MM.1S (cell line): Measurements from ENCODE around the gene RNF152.

Source experiments
- EZH2 ChIP-seq: fragments of 300-600 bp; sonication (generic); optimal IDR thresholded peaks from 2 replicates; pipeline ENCODE3; 2017; ENCODE audit warnings: low read depth, mild to moderate bottlenecking, antibody characterized with exemption, low read length, mixed read lengths
- EZH2phosphoT487 ChIP-seq: fragments of 300-600 bp; sonication (generic); IDR thresholded peaks from 2 replicates; pipeline ENCODE4 v1.6.1; 2018; ENCODE audit warnings: antibody characterized with exemption, low read length
- TF ChIP-seq, protein P1 (sequence below): fragments of 300-600 bp; sonication (generic); IDR thresholded peaks from 2 replicates; pipeline ENCODE4 v1.5.1; 2016; ENCODE audit warnings: antibody characterized with exemption, low read length, mixed read lengths

DNA sequence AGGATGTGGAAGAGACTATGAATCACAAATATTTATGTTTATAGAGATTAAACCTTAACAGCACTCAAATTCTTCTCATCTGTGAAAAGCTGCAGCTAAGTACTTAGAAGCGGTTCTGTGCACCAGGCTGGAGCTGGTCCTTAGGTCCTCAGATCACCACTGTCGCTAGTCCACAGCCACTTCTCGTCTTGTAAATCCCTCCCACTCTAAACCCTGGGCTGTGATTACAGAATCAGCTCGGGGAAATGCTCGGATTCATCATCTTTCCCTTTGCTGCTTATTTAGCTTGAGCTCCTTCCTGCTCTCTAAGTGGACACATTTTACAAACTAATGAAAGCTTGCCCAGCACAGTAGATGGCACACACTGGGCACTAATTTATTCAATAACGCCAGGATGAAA lies 61.7 kb downstream of the RNF152 start:
- TF ChIP-seq, protein P1, sequence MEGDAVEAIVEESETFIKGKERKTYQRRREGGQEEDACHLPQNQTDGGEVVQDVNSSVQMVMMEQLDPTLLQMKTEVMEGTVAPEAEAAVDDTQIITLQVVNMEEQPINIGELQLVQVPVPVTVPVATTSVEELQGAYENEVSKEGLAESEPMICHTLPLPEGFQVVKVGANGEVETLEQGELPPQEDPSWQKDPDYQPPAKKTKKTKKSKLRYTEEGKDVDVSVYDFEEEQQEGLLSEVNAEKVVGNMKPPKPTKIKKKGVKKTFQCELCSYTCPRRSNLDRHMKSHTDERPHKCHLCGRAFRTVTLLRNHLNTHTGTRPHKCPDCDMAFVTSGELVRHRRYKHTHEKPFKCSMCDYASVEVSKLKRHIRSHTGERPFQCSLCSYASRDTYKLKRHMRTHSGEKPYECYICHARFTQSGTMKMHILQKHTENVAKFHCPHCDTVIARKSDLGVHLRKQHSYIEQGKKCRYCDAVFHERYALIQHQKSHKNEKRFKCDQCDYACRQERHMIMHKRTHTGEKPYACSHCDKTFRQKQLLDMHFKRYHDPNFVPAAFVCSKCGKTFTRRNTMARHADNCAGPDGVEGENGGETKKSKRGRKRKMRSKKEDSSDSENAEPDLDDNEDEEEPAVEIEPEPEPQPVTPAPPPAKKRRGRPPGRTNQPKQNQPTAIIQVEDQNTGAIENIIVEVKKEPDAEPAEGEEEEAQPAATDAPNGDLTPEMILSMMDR, result no peak
- TF ChIP-seq EZH2 (no peak), EZH2phosphoT487 (no peak)
